Adrenal gland (tissue), 5 donors: ENCODE measurements around the gene MYO10.

ENCODE experiments used
- POLR2A ChIP-seq, 2 donors: fragments of 450-650 bp; IDR thresholded peaks; one replicate each; pipeline ENCODE4 v1.6.1; 2017; ENCODE audit warnings: antibody characterized with exemption in 2 of 2, mild to moderate bottlenecking in 2 of 2, moderate library complexity in 1 of 2
- TF ChIP-seq, protein P1 (sequence below), 6 experiments: fragments of 450-650 bp in 4 of 6; fragments of 200-600 bp in 2 of 6; sonication (generic) in 1 of 6; IDR thresholded peaks; 1 replicate in 5 of 6; 2 replicates in 1 of 6; pipeline versions ENCODE4 v1.5.1 to v1.8.0; 2016 to 2021; ENCODE audit warnings: antibody characterized with exemption in 6 of 6, mild to moderate bottlenecking in 2 of 6, moderate library complexity in 1 of 6
- donor health status: DM: no; HTN: no; CAD: no.

DNA sequence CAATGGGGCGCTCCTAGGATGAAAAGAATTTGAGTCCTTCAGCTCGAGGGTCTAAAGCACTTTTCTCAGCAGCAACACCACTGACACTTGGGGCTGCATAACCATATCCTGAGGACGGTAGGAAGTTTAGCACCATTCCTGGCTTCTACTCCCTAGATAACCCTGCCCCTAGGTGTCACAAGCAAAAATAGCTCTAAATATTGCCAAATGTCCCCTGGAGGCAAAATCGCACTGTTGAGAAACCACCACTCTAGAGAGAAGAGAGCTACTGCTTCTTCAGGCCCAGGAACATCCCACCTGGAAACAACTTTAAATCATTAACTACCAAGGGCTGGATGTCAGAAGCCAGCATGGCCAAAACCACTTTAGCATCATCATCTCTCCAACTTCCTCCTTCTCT lies 29.8 kb downstream of the MYO10 start:
- TF ChIP-seq, protein P1, sequence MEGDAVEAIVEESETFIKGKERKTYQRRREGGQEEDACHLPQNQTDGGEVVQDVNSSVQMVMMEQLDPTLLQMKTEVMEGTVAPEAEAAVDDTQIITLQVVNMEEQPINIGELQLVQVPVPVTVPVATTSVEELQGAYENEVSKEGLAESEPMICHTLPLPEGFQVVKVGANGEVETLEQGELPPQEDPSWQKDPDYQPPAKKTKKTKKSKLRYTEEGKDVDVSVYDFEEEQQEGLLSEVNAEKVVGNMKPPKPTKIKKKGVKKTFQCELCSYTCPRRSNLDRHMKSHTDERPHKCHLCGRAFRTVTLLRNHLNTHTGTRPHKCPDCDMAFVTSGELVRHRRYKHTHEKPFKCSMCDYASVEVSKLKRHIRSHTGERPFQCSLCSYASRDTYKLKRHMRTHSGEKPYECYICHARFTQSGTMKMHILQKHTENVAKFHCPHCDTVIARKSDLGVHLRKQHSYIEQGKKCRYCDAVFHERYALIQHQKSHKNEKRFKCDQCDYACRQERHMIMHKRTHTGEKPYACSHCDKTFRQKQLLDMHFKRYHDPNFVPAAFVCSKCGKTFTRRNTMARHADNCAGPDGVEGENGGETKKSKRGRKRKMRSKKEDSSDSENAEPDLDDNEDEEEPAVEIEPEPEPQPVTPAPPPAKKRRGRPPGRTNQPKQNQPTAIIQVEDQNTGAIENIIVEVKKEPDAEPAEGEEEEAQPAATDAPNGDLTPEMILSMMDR (IDR thresholded peaks at IDR 0.05): no peak
- TF ChIP-seq POLR2A (IDR thresholded peaks at IDR 0.05): no peak
